ENCODE measurements around the gene SNRPB2.

The SNRPB2 gene

GRCh38 chr20:16707674-16708073, 22.2 kb upstream of the SNRPB2 start:
- Histone ChIP-seq H3K4me3 (ENCODE audit: low read depth in 1 of 2, low read length in 2 of 2) (no peak overlapping the region), H3K27me3 (ENCODE audit: control insufficient read depth in 1 of 2, insufficient read depth in 2 of 2, low read length in 2 of 2) (no peaks in the 10 kb centered on the region), H3K4me1 (ENCODE audit: insufficient read depth, low read length) (no peaks in the 10 kb centered on the region), H3K9ac (ENCODE audit: low read length) (no peak overlapping the region), H3K36me3 (ENCODE audit: insufficient read depth, low read length) (no peaks in the 10 kb centered on the region), H3K27ac (ENCODE audit: low read depth, low read length) (no peak overlapping the region), H3K9me3 (ENCODE audit: low read length) (no peaks in the 10 kb centered on the region)

GRCh38 chr20:16708602-16709001, 21.2 kb upstream of the SNRPB2 start:
- H3K27me3 ChIP-seq (ENCODE audit: control insufficient read depth in 1 of 2, insufficient read depth in 2 of 2, low read length in 2 of 2): no peaks in the 10 kb centered on the region
- no peak overlapping the region for H3K4me3 ChIP-seq (ENCODE audit: low read depth in 1 of 2, low read length in 2 of 2)
- no peaks in the 10 kb centered on the region for H3K36me3 ChIP-seq (ENCODE audit: insufficient read depth, low read length)
- H3K9ac ChIP-seq (ENCODE audit: low read length): no peak overlapping the region
- H3K4me1 ChIP-seq (ENCODE audit: insufficient read depth, low read length): no peaks in the 10 kb centered on the region
- H3K9me3 ChIP-seq (ENCODE audit: low read length): no peaks in the 10 kb centered on the region
- no peak overlapping the region for H3K27ac ChIP-seq (ENCODE audit: low read depth, low read length)

GRCh38 chr20:16709017-16709416, 20.8 kb upstream of the SNRPB2 start:
- Histone ChIP-seq H3K4me3 (ENCODE audit: low read depth in 1 of 2, low read length in 2 of 2) (no peak overlapping the region), H3K4me1 (ENCODE audit: insufficient read depth, low read length) (no peaks in the 10 kb centered on the region), H3K36me3 (ENCODE audit: insufficient read depth, low read length) (no peaks in the 10 kb centered on the region), H3K9ac (ENCODE audit: low read length) (no peak overlapping the region), H3K27me3 (ENCODE audit: control insufficient read depth in 1 of 2, insufficient read depth in 2 of 2, low read length in 2 of 2) (no peaks in the 10 kb centered on the region), H3K9me3 (ENCODE audit: low read length) (no peaks in the 10 kb centered on the region), H3K27ac (ENCODE audit: low read depth, low read length) (no peak overlapping the region)

- H3K36me3 ChIP-seq (ENCODE audit: insufficient read depth, low read length): no peaks in the 10 kb centered on the region
- H3K27me3 ChIP-seq (ENCODE audit: control insufficient read depth in 1 of 2, insufficient read depth in 2 of 2, low read length in 2 of 2): no peaks in the 10 kb centered on the region
- no peak overlapping the region for H3K27ac ChIP-seq (ENCODE audit: low read depth, low read length)
- no peak overlapping the region for H3K4me3 ChIP-seq (ENCODE audit: low read depth in 1 of 2, low read length in 2 of 2)
- H3K9ac ChIP-seq (ENCODE audit: low read length): no peak overlapping the region
- no peaks in the 10 kb centered on the region for H3K9me3 ChIP-seq (ENCODE audit: low read length)
- no peaks in the 10 kb centered on the region for H3K4me1 ChIP-seq (ENCODE audit: insufficient read depth, low read length)
These were observed 19.0 kb upstream of the SNRPB2 start for GRCh38 chr20:16710781-16711180.

GRCh38 chr20:16711661-16712258, 18.1 kb upstream of the SNRPB2 start:
- no peaks in the 10 kb centered on the region for H3K9me3 ChIP-seq (ENCODE audit: low read length)
- no peak overlapping the region for H3K4me3 ChIP-seq (ENCODE audit: low read depth in 1 of 2, low read length in 2 of 2)
- no peaks in the 10 kb centered on the region for H3K27me3 ChIP-seq (ENCODE audit: control insufficient read depth in 1 of 2, insufficient read depth in 2 of 2, low read length in 2 of 2)
- no peak overlapping the region for H3K27ac ChIP-seq (ENCODE audit: low read depth, low read length)
- no peaks in the 10 kb centered on the region for H3K4me1 ChIP-seq (ENCODE audit: insufficient read depth, low read length)
- H3K36me3 ChIP-seq (ENCODE audit: insufficient read depth, low read length): no peaks in the 10 kb centered on the region
- no peak overlapping the region for H3K9ac ChIP-seq (ENCODE audit: low read length)

GRCh38 chr20:16712511-16712947, 17.3 kb upstream of the SNRPB2 start:
- H3K27me3 ChIP-seq (ENCODE audit: control insufficient read depth in 1 of 2, insufficient read depth in 2 of 2, low read length in 2 of 2): no peaks in the 10 kb centered on the region
- H3K27ac ChIP-seq (ENCODE audit: low read depth, low read length): no peak overlapping the region
- no peaks in the 10 kb centered on the region for H3K9me3 ChIP-seq (ENCODE audit: low read length)
- H3K9ac ChIP-seq (ENCODE audit: low read length): no peak overlapping the region
- no peaks in the 10 kb centered on the region for H3K4me1 ChIP-seq (ENCODE audit: insufficient read depth, low read length)
- H3K4me3 ChIP-seq (ENCODE audit: low read depth in 1 of 2, low read length in 2 of 2): no peak overlapping the region
- H3K36me3 ChIP-seq (ENCODE audit: insufficient read depth, low read length): no peaks in the 10 kb centered on the region

- H3K27me3 ChIP-seq (ENCODE audit: control insufficient read depth in 1 of 2, insufficient read depth in 2 of 2, low read length in 2 of 2): no peaks in the 10 kb centered on the region
- H3K4me1 ChIP-seq (ENCODE audit: insufficient read depth, low read length): no peaks in the 10 kb centered on the region
- no peak overlapping the region for H3K9ac ChIP-seq (ENCODE audit: low read length)
- no peaks in the 10 kb centered on the region for H3K36me3 ChIP-seq (ENCODE audit: insufficient read depth, low read length)
- H3K27ac ChIP-seq (ENCODE audit: low read depth, low read length): no peak overlapping the region
- H3K4me3 ChIP-seq (ENCODE audit: low read depth in 1 of 2, low read length in 2 of 2): no peak overlapping the region
- H3K9me3 ChIP-seq (ENCODE audit: low read length): no peaks in the 10 kb centered on the region
These were observed 16.8 kb upstream of the SNRPB2 start for GRCh38 chr20:16713066-16713465.

- no peaks in the 10 kb centered on the region for H3K9me3 ChIP-seq (ENCODE audit: low read length)
- no peaks in the 10 kb centered on the region for H3K27me3 ChIP-seq (ENCODE audit: control insufficient read depth in 1 of 2, insufficient read depth in 2 of 2, low read length in 2 of 2)
- H3K27ac ChIP-seq (ENCODE audit: low read depth, low read length): no peak overlapping the region
- no peak overlapping the region for H3K9ac ChIP-seq (ENCODE audit: low read length)
- H3K36me3 ChIP-seq (ENCODE audit: insufficient read depth, low read length): no peaks in the 10 kb centered on the region
- no peak overlapping the region for H3K4me3 ChIP-seq (ENCODE audit: low read depth in 1 of 2, low read length in 2 of 2)
- no peaks in the 10 kb centered on the region for H3K4me1 ChIP-seq (ENCODE audit: insufficient read depth, low read length)
These were observed 15.6 kb upstream of the SNRPB2 start for GRCh38 chr20:16714242-16714641.

- Histone ChIP-seq H3K36me3 (ENCODE audit: insufficient read depth, low read length) (no peaks in the 10 kb centered on the region), H3K4me3 (ENCODE audit: low read depth in 1 of 2, low read length in 2 of 2) (no peak overlapping the region), H3K27me3 (ENCODE audit: control insufficient read depth in 1 of 2, insufficient read depth in 2 of 2, low read length in 2 of 2) (no peaks in the 10 kb centered on the region), H3K9me3 (ENCODE audit: low read length) (no peaks in the 10 kb centered on the region), H3K27ac (ENCODE audit: low read depth, low read length) (no peak overlapping the region), H3K9ac (ENCODE audit: low read length) (no peak overlapping the region), H3K4me1 (ENCODE audit: insufficient read depth, low read length) (no peaks in the 10 kb centered on the region)
These were observed 15.1 kb upstream of the SNRPB2 start for GRCh38 chr20:16714751-16715150.

GRCh38 chr20:16719421-16719820, 10.4 kb upstream of the SNRPB2 start:
- Histone ChIP-seq H3K4me1 (ENCODE audit: insufficient read depth, low read length) (no peaks in the 10 kb centered on the region), H3K27ac (ENCODE audit: low read depth, low read length) (no peak overlapping the region), H3K4me3 (ENCODE audit: low read depth in 1 of 2, low read length in 2 of 2) (no peak overlapping the region), H3K9ac (ENCODE audit: low read length) (no peak overlapping the region), H3K36me3 (ENCODE audit: insufficient read depth, low read length) (no peaks in the 10 kb centered on the region), H3K27me3 (ENCODE audit: control insufficient read depth in 1 of 2, insufficient read depth in 2 of 2, low read length in 2 of 2) (no peaks in the 10 kb centered on the region), H3K9me3 (ENCODE audit: low read length) (no peaks in the 10 kb centered on the region)

- Histone ChIP-seq H3K4me1 (ENCODE audit: insufficient read depth, low read length) (peaks cover 23% of the 10 kb centered on the region), H3K27me3 (ENCODE audit: control insufficient read depth in 1 of 2, insufficient read depth in 2 of 2, low read length in 2 of 2) (no peaks in the 10 kb centered on the region), H3K27ac (ENCODE audit: low read depth, low read length) (no peak overlapping the region), H3K9ac (ENCODE audit: low read length) (peak overlapping the region; percentile 99), H3K9me3 (ENCODE audit: low read length) (no peaks in the 10 kb centered on the region), H3K36me3 (ENCODE audit: insufficient read depth, low read length) (peaks cover 22% of the 10 kb centered on the region), H3K4me3 (ENCODE audit: low read depth in 1 of 2, low read length in 2 of 2) (peak overlapping the region in 1 of 2 donors; percentile 98)
These were observed 746 bp upstream of the SNRPB2 start for GRCh38 chr20:16729080-16729479.

- H3K9ac ChIP-seq (ENCODE audit: low read length): no peak overlapping the region
- H3K27me3 ChIP-seq (ENCODE audit: control insufficient read depth in 1 of 2, insufficient read depth in 2 of 2, low read length in 2 of 2): no peaks in the 10 kb centered on the region
- H3K4me3 ChIP-seq (ENCODE audit: low read depth in 1 of 2, low read length in 2 of 2): no peak overlapping the region
- peaks cover 29% of the 10 kb centered on the region for H3K4me1 ChIP-seq (ENCODE audit: insufficient read depth, low read length)
- no peak overlapping the region for H3K27ac ChIP-seq (ENCODE audit: low read depth, low read length)
- no peaks in the 10 kb centered on the region for H3K9me3 ChIP-seq (ENCODE audit: low read length)
- peaks cover 55% of the 10 kb centered on the region for H3K36me3 ChIP-seq (ENCODE audit: insufficient read depth, low read length)
These were observed 2.8 kb downstream of the SNRPB2 start for GRCh38 chr20:16732506-16733152.
